B cell (primary cell): ENCODE data around the gene AOAH. TPM values are rescaled to one million over a fixed set of nuclear protein-coding genes. Genes with fewer than 3 reads are reported as not detected.

Experiments
- ATAC-seq: fragments of 200-7000 bp; cut with Tn5 transposase; one replicate; pipeline ENCODE4 v1.10.0; 2021; ENCODE audit warnings: low read depth, mild to moderate bottlenecking, moderate number of reproducible peaks, moderate library complexity
- CTCF ChIA-PET: fragments of 350-600 bp; sonication (Branson Sonifier 250); formaldehyde crosslinking; loops from one replicate; lab custom pipeline; 2021; ENCODE audit warnings: antibody characterized with exemption, inconsistent platforms; lab: Charles Lee
- POLR2A ChIA-PET: fragments of 350-600 bp; sonication (Branson Sonifier 250); formaldehyde crosslinking; loops from one replicate; lab custom pipeline; 2021; ENCODE audit warnings: antibody characterized with exemption; lab: Charles Lee
- DNase-seq: peaks from one replicate; pipeline ENCODE4 v3.0.0; 2013
- H2AFZ ChIP-seq: 2 replicates; pipeline ENCODE4 v1.6.1; 2012; ENCODE audit warnings: mild to moderate bottlenecking, low read depth, low read length; ENCODE audit not compliant: insufficient read depth, poor library complexity, severe bottlenecking
- H3K27ac ChIP-seq, 2 donors: 1 replicate in 1 of 2; 2 replicates in 1 of 2; pipeline ENCODE4 v1.5.1; 2012 to 2013; ENCODE audit warnings: low read length in 2 of 2, mild to moderate bottlenecking in 2 of 2, moderate library complexity in 1 of 2
- H3K27me3 ChIP-seq, 4 experiments: fragments of 200-600 bp in 1 of 4; sonication (generic) in 1 of 4; replicated peaks in 1 of 4; 1 replicate in 2 of 4; 2 replicates in 2 of 4; pipeline versions ENCODE4 v1.6.1 to v1.7.0; 2013 to 2016; ENCODE audit warnings: low read length in 3 of 4, mild to moderate bottlenecking in 2 of 4, mixed read lengths in 1 of 4, moderate library complexity in 1 of 4; ENCODE audit not compliant: insufficient read depth in 4 of 4, control insufficient read depth in 3 of 4; ENCODE audit errors: control extremely low read depth in 1 of 4
- H3K36me3 ChIP-seq, 2 experiments: replicated peaks in 1 of 2; 1 replicate in 1 of 2; 2 replicates in 1 of 2; pipeline versions ENCODE4 v1.6.1 to v1.7.1; 2013; ENCODE audit warnings: low read length in 1 of 2; ENCODE audit not compliant: insufficient read depth in 2 of 2, control insufficient read depth in 1 of 2; ENCODE audit errors: control extremely low read depth in 1 of 2, extremely low read depth in 1 of 2
- H3K4me1 ChIP-seq, 2 donors: fragments of 200-600 bp in 1 of 2; sonication (generic) in 1 of 2; 1 replicate in 1 of 2; 2 replicates in 1 of 2; pipeline versions ENCODE4 v1.5.1 to v1.6.1; 2013 to 2017; ENCODE audit warnings: low read length in 2 of 2; ENCODE audit not compliant: control insufficient read depth in 2 of 2, insufficient read depth in 2 of 2
- H3K4me2 ChIP-seq: replicated peaks from 2 replicates; pipeline ENCODE3; 2012; ENCODE audit warnings: mild to moderate bottlenecking, low read depth, low read length; ENCODE audit not compliant: poor library complexity, severe bottlenecking
- H3K4me3 ChIP-seq, 5 experiments: fragments of 200-600 bp in 1 of 5; sonication (generic) in 1 of 5; 1 replicate in 3 of 5; 2 replicates in 2 of 5; pipeline versions ENCODE4 v1.5.1 to v1.7.0; 2011 to 2016; ENCODE audit warnings: low read length in 4 of 5, mild to moderate bottlenecking in 4 of 5, low read depth in 2 of 5, control low read depth in 1 of 5, moderate library complexity in 1 of 5; ENCODE audit not compliant: insufficient read depth in 1 of 5; ENCODE audit errors: control extremely low read depth in 1 of 5, extremely low read depth in 1 of 5
- H3K79me2 ChIP-seq: fragments of 200-600 bp; sonication (generic); one replicate; pipeline ENCODE4 v1.6.0; 2016; ENCODE audit warnings: low read length; ENCODE audit not compliant: control insufficient read depth, insufficient read depth
- H3K9ac ChIP-seq: fragments of 200-600 bp; sonication (generic); 2 replicates; pipeline ENCODE4 v1.6.1; 2017; ENCODE audit warnings: mild to moderate bottlenecking, low read length, moderate library complexity
- H3K9me3 ChIP-seq, 3 donors: one replicate each; pipeline versions ENCODE4 v1.6.1 to v1.7.1; 2013; ENCODE audit warnings: low read length in 2 of 3; ENCODE audit not compliant: control insufficient read depth in 2 of 3, insufficient read depth in 1 of 3; ENCODE audit errors: control extremely low read depth in 1 of 3
- H4K20me1 ChIP-seq: 2 replicates; pipeline ENCODE4 v1.6.0; 2012; ENCODE audit warnings: mild to moderate bottlenecking, low read length; ENCODE audit not compliant: insufficient read depth, control insufficient read depth, poor library complexity, severe bottlenecking
- H3K27ac Mint-ChIP-seq: one replicate; pipeline ENCODE4 v1.8.0; 2021; ENCODE audit warnings: mixed read lengths
- H3K27me3 Mint-ChIP-seq: one replicate; pipeline ENCODE4 v1.8.0; 2021; ENCODE audit warnings: mixed read lengths
- H3K4me1 Mint-ChIP-seq: one replicate; pipeline ENCODE4 v1.8.0; 2021; ENCODE audit warnings: mixed read lengths
- H3K4me3 Mint-ChIP-seq: one replicate; pipeline ENCODE4 v1.8.0; 2021; ENCODE audit warnings: mixed read lengths
- H3K9me3 Mint-ChIP-seq: one replicate; pipeline ENCODE4 v1.8.0; 2022; ENCODE audit warnings: mixed read lengths; ENCODE audit not compliant: insufficient read depth
- EZH2 ChIP-seq: IDR thresholded peaks from 2 replicates; pipeline ENCODE4 v1.6.1; 2012; ENCODE audit warnings: borderline replicate concordance, low read depth, mild to moderate bottlenecking, moderate library complexity, low read length; ENCODE audit not compliant: insufficient read depth, poor library complexity, severe bottlenecking
- WGBS: methylation state at CpG from one replicate; pipeline ENCODE4 v1.1.5; 2013; ENCODE audit warnings: missing lambda C conversion rate; ENCODE audit not compliant: insufficient coverage; 5-methylcytosine and 5-hydroxymethylcytosine counted together
- intact Hi-C: fragments of 100-400 bp; cut with micrococcal nuclease; formaldehyde crosslinking; loops from one replicate; pipeline ENCODE4 v1.10.0; 2022
- polyA plus RNA-seq: library from polyadenylated mRNA; depleted of rRNA; stranded (reverse); fragments of >200 nt; gene quantifications from 2 replicates; pipeline ENCODE4 v1.2.3, GENCODE V29; 2012
- total RNA-seq, 2 donors: library from RNA; stranded (reverse); fragments of 120-200 nt in 1 of 2; gene quantifications; 1 replicate in 1 of 2; 2 replicates in 1 of 2; pipeline versions ENCODE4 v1.2.3 to v1.2.4, GENCODE V29; 2013 to 2022
- TF ChIP-seq, protein P1 (sequence below): fragments of 200-600 bp; IDR thresholded peaks from one replicate; pipeline ENCODE4 v1.8.0; 2022; ENCODE audit warnings: antibody characterized with exemption, mild to moderate bottlenecking

AOAH gene
- total and polyA plus RNA-seq, 2 donors (not counting 1 experiment from before 2014, with no cell fraction given): 2.6 to 5.0 TPM

DNA sequence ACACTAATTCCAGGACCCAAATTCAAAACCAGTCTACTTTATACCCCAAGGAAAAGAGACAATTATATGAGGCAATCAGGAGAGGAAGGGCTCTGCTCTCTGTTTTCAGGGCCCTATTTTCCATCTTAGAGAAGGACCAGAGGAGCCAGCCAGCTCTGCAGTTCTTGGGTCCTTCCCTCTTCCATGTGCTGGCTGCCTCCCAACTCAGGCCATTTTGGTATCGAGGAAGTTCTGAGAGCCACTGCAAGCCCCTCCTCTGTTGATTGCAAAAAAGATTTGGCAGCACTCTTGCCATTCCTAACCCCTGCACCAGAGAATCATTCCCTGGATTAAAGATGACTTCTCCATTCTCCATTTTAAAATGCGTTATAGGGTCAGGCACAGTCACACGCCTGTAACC is 151.2 kb downstream of the AOAH start:
- intact Hi-C loops: no loop called here
- Histone ChIP-seq H3K27me3 (no peaks in the 10 kb centered on the region), H3K79me2 (no peaks in the 10 kb centered on the region), H3K27ac (no peak overlapping the region), H3K4me1 (no peaks in the 10 kb centered on the region), H3K9ac (no peak overlapping the region), H3K36me3 (no peaks in the 10 kb centered on the region), H2AFZ (no peak overlapping the region), H3K4me3 (no peak overlapping the region), H3K9me3 (peaks cover 0 to 5% (median 2%) of the 10 kb centered on the region in 3 donors), H4K20me1 (no peaks in the 10 kb centered on the region), H3K4me2 (no peak overlapping the region)
- H3K4me3 Mint-ChIP-seq: no peak overlapping the region
- POLR2A ChIA-PET: no interaction called here
- no peak overlapping the region for H3K27ac Mint-ChIP-seq
- TF ChIP-seq EZH2: no peak
- TF ChIP-seq, protein P1, sequence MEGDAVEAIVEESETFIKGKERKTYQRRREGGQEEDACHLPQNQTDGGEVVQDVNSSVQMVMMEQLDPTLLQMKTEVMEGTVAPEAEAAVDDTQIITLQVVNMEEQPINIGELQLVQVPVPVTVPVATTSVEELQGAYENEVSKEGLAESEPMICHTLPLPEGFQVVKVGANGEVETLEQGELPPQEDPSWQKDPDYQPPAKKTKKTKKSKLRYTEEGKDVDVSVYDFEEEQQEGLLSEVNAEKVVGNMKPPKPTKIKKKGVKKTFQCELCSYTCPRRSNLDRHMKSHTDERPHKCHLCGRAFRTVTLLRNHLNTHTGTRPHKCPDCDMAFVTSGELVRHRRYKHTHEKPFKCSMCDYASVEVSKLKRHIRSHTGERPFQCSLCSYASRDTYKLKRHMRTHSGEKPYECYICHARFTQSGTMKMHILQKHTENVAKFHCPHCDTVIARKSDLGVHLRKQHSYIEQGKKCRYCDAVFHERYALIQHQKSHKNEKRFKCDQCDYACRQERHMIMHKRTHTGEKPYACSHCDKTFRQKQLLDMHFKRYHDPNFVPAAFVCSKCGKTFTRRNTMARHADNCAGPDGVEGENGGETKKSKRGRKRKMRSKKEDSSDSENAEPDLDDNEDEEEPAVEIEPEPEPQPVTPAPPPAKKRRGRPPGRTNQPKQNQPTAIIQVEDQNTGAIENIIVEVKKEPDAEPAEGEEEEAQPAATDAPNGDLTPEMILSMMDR: no peak
- no peaks in the 10 kb centered on the region for H3K9me3 Mint-ChIP-seq
- DNase-seq (no peak), ATAC-seq (no peak)
- 100% methylated on average over 3 of the region's 3 CpGs for WGBS
- CTCF ChIA-PET: no interaction called here
- H3K4me1 Mint-ChIP-seq: no peaks in the 10 kb centered on the region
- peaks cover 3% of the 10 kb centered on the region for H3K27me3 Mint-ChIP-seq

DNA sequence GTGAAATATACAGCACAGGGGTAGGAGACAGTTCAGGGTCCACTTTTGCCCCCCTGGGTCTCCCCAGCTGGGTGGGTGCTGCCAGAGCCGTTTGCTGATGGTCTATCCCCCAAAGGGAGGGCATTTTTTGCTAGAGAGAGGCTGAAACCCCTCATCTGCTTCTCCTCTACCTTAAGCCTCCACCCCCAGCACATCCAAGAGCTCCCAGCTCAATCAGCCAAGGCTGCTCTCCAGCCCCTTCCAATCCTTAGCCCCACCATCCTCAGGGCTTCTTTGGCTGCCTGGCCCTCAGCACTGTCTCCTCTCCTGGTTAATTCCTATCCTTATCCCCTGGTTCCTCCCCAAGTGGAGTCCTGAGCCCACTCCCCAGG is 153.1 kb downstream of the AOAH start:
- no peak overlapping the region for H3K4me3 Mint-ChIP-seq
- H3K9me3 ChIP-seq: no peaks in the 10 kb centered on the region
- H3K27me3 ChIP-seq: no peaks in the 10 kb centered on the region
- H3K27ac Mint-ChIP-seq: no peak overlapping the region
- TF ChIP-seq, protein P1: no peak
- no peak for TF ChIP-seq EZH2
- no peak overlapping the region for H3K27ac ChIP-seq
- H3K4me1 ChIP-seq: no peaks in the 10 kb centered on the region
- no peaks in the 10 kb centered on the region for H3K36me3 ChIP-seq
- 0% methylated on average over 1 of the region's 1 CpG for WGBS
- no peak overlapping the region for H2AFZ ChIP-seq
- H4K20me1 ChIP-seq: no peaks in the 10 kb centered on the region
- no peak overlapping the region for H3K4me2 ChIP-seq
- CTCF ChIA-PET: interaction anchor here (0.8 kb wide), 1 partner anchor 925 kb away, joined by 3 read pairs; no protein-coding TSS in a partner anchor
- no peak overlapping the region for H3K4me3 ChIP-seq
- ATAC-seq (no peak), DNase-seq (no peak)
- H3K27me3 Mint-ChIP-seq: peaks cover 3% of the 10 kb centered on the region
- POLR2A ChIA-PET: no interaction called here
- no peaks in the 10 kb centered on the region for H3K4me1 Mint-ChIP-seq
- intact Hi-C loops: no loop called here
- no peaks in the 10 kb centered on the region for H3K9me3 Mint-ChIP-seq
- H3K9ac ChIP-seq: no peak overlapping the region
- H3K79me2 ChIP-seq: no peaks in the 10 kb centered on the region
